DMS153 treated with DMSO at 0.1 percent for 48 hours (cell line): ENCODE measurements around the gene PSMD2.
"Not testable (repeated sequence)": the region's sequence is repeated elsewhere in the genome, so short reads cannot be mapped to it uniquely, and the experiment has no call there.

Experiments
- DNase-seq: peaks from one replicate; lab custom pipeline; 2025; ENCODE audit not compliant: unreplicated experiment; lab: John Stamatoyannopoulos, UW

PSMD2 gene

GRCh38 chr3:184298759-184299487 lies at the start of gene PSMD2:
Gene PSMD2 (plus strand): TSS chr3:184299241. CDS start chr3:184299267, 26 bp downstream.
- DNase-seq, result peak; percentile 87

DNA sequence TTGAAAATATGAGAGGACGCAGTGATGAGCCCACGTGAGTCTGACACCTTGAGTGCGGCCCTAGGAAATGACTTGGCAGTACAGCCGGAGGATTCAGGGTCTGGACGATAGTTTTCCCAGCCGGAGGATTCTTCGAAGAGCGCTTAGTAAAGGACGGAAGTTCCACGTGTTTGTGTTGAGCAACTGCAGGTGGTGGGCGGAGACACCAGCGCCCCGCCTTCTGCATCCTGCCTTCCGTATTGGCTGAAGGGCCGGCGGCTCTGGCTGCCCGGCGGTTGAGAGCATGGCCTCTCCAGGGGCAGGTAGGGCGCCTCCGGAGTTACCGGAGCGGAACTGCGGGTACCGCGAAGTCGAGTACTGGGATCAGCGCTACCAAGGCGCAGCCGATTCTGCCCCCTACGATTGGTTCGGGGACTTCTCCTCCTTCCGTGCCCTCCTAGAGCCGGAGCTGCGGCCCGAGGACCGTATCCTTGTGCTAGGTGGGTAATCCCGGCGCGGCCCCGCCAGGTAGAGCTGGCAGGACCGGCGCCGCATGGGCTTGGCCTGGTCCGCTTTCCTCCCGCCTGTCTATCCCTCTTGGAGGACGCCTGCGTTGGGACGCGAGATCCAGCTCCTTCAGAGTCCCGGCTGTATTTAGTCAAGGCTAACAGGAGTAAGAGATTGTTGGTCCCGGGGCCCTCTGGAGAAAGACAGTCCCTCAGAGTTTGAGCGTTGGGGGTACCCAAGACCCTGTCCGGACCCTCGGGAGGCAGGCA lies 49.5 kb upstream of the PSMD2 start, which contains the start of gene EEF1AKMT4:
EEF1AKMT4 (plus strand) TSS at position 261 of the 755 bp plus-strand sequence; CDS start at position 284, 23 bp downstream.
- peak; percentile 94 for DNase-seq

DNA sequence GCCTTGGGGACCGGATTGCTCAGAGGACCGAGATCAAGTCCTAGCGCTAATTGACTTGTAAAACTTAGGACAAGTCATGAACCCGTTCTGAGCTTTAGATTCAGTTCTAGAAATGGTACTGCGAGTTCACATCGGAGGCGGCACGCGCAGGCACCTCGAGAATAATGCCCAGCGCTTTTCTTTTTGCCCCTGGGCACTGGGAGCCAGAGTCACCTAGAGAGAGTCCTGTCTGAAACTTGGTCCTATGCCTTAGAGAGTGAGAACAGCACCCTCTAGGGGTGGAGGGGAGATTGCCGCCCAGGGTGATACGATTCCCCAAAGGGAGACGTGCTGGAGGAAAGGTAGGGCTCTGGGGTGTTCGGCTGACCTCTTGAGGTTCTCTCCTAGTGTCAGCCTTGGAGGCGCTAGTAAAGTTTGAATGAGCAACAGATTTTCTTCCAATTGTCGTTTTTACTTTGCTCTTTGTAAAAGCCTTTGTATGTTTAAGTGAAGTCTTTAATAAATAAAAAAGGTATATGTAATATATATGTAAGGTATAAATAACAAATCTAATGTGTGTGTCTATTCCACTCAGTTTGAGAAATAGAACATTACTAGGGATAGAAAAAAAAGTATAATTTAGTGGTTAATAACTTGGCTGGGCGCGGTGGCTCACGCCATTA lies 48.7 kb upstream of the PSMD2 start:
- peak; percentile 91 for DNase-seq

DNA sequence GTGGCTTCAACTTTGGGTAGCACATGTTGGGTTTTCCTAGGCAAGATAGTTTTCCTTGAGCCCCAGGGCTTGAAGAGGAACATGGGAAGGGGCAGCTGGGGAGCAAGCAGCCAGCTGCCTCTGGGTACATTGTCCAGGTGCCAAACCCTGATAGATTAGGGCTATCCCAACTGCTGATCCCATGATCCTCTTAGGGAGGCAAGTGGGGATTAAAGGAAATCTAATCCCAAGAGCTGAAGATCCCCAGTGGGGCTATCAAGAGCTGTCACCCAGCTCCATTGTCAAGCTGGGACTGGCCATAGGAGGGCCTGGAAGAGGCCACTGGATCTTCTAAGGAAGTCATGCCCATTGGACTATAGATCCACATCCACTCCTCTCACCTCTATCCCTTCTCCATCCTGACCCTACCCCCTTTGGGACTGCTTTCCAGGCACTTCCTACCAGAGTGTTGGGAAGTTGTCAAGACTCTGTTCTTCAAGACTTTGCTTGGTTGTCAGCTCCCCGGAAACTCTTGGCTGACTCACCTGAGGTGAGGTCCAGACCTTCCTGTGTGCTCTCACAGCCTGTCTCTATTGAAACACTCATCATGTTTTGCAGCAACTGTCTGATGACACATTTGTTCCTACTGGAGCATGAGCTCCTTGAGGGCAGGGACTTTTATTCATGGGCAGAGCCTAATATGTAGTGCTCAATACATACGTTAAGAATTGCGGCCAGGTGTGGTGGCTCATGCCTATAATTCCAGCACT lies 43.6 kb upstream of the PSMD2 start:
- no peak for DNase-seq

- DNase-seq, result no peak
These were observed 41.7 kb upstream of the PSMD2 start for GRCh38 chr3:184257083-184257915.

GRCh38 chr3:184258926-184259325 lies 40.1 kb upstream of the PSMD2 start:
- DNase-seq, result no peak

DNA sequence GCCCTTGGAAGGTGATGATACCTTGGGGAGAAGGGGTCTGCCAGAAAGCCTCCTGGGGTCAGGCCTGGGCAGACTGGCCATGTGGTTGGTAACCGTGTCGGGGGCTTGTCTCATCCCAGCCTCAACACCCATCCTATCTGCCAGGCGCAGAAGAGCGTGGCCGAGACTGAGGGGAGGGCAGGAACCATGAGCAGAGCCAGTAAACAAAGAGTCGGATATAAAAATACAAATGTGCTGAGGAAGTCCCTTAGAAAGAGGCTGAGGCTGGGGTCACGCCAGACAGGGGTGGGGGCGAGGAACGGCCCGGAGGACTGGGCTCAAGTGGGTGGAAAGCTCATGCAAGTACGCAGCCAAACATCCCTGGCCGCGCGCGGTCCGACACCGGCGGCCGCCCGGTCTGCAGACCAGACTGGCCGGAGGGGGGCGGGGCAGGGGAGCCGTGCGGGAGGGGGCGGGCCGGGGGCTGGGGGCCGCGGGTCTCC lies 39.6 kb upstream of the PSMD2 start:
- no peak for DNase-seq

DNA sequence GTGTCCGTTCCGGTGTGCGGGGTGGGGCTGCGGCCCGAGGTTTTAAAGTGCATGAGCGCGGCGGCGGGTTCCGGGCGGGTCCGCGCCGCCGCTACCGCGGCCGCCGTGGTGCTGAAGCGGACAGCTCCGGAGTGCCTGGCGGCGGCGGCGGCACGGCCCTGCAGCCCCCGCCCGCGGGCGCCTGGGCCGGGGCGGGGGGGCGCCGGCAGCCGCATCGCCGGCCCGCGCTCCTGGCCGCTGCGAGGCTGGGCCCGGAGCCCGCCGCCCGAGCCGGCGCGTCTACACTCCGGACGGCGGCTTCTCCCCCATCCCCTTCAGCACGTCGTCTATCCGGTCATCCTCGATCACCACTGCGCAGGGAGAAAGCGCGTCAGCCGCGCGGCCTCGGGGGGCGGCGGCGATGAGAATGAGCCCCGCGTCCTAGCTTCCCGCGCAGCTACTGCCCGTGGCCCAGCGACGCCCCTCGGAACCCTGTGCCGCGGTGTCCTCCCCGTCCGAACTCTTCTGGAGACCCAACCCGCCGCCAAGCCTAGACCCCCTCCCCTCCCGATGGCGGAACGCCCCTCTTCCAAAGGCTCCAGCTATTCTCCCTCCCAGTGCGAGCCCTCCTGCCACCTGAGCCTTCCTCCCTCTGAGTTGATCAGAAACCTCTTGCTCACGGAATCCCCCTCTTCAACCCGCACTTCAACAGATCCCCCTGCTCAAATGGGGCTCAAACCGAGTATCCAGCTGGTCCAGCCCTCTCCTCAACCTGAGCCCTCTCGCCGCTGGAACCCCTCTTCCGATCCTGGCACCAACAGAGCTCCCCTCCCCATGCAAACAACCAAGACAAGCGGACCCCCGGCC lies 38.9 kb upstream of the PSMD2 start:
- DNase-seq, result no peak

DNA sequence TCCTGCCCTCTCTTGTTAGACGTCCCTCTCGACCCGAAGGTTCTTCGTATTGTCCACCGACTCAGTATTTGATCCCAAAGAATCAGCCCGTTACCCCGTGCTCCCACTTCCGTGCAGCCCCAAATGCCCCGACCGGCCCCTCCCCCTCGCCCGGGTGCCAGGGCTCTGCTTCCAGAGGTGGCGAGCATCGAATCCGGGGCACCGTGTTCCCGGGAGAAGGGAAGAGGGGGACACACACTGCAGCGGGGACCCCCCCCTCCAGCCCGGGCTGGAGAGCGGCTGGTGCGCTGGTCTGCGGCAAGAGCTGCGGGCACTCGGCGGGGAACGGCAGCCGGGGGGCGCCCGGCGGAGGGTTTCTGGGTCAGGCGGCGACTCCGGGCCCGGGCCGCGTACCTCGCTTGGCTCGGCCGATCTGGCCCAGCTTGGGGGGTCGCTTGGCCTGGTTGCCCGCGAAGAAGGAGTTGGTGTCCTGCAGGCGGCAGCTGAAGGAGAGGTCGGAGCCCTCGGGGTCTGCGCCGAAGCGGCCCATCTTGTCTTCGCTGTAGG lies 38.2 kb upstream of the PSMD2 start:
- no peak for DNase-seq

DNA sequence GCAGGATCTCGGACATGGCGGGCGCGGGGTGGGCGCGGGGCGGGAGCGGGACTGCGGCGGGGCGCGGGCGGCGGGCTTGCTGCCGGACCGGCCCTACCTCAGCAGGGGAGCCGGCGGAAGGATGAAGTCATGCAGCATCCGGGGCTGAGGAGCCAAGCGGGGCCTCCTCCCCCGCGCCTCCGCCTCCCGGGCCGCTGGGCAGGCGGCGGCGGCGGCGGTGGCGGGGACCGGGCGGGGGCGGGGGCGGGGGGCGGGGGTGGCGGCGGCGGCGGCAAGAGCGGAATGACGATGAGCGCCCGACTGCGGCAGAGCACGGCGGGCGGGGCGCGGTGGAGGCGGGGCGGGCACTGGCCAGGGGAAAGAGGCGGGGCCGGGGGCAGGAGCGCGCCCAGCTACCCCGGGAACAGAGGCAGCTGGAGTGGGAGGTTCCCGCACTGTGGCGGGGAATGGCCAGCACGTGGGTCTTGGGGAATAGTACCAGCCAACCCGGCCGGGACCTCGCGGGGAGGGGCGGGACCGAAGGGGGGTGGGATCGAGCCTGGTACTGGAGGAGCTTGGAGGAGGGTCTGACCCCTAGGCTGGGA lies 37.7 kb upstream of the PSMD2 start, which contains the start of gene CAMK2N2:
CAMK2N2 (minus strand) TSS at position 284 of the 584 bp plus-strand sequence; CDS start at position 16, 268 bp downstream.
- DNase-seq, result peak; percentile 78

- peak; percentile 78 for DNase-seq
These were observed 36.9 kb upstream of the PSMD2 start for GRCh38 chr3:184261854-184262763.

DNA sequence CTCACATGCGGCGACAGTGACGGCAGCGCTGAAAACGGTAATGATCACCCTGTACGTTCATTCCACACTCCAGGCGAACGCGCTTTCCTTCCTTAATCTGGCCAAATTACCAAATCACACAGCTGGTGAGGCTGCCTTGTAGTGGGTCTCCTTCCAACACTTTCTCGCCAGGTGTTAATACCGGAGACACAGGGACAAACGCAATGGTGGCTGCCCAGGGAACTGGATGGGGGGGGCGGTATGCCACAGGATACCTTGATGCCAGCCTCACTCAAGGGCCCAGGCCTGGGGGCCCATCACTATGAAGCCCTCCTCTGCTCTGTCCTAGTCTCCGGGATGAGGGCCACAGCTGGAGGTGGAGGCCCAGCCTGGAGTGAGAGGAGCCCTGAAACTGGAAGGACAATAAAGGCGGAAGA lies 36.3 kb upstream of the PSMD2 start:
- DNase-seq, result no peak

- DNase-seq, result not testable (repeated sequence)
These were observed 31.8 kb upstream of the PSMD2 start for GRCh38 chr3:184267249-184267648.

GRCh38 chr3:184272269-184272668 lies 26.8 kb upstream of the PSMD2 start:
- DNase-seq, result no peak

DNA sequence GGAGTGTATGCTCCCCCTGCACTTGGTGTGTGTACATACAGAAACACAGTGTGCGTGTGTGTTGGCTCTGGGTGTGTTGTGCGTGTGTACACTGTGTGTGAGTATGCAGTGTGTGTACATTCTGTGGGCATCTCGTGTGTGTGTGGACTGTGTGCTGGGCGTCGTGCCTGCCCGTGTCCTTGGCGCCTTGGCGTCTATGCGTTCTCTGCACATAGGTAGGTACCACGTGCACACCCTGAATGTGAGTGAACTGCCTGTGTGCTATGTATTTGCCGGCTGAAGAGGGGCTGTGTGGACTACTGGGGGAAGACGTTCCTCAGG lies 23.7 kb upstream of the PSMD2 start:
- DNase-seq, result no peak

GRCh38 chr3:184275961-184276910 lies 22.8 kb upstream of the PSMD2 start, which contains the start of gene ECE2:
Gene ECE2 (plus strand): TSS chr3:184276022. CDS start chr3:184276154, 132 bp downstream.
- no peak for DNase-seq
